Measurements from ENCODE around the gene APH1B.

GRCh38 chr15:63340878-63341277 is 63.5 kb downstream of the APH1B start:
- TF ChIP-seq MZF1 (tag by site-specific recombination; IDR thresholded peaks at IDR 0.05; ENCODE audit: borderline replicate concordance) (no peak), CTCF (tag by site-specific recombination; IDR thresholded peaks at IDR 0.05) (no peak), ZNF354C (tag by site-specific recombination; IDR thresholded peaks at IDR 0.05; ENCODE audit: borderline replicate concordance, low read depth) (no peak), PRDM4 (tag by site-specific recombination; IDR thresholded peaks at IDR 0.05) (no peak), YY1 (tag by site-specific recombination; IDR thresholded peaks at IDR 0.05) (no peak), TCF7L2 (IDR thresholded peaks at IDR 0.05; ENCODE audit: borderline replicate concordance, low read depth, low read length) (no peak), ZNF776 (tag by site-specific recombination; IDR thresholded peaks at IDR 0.05; ENCODE audit: borderline replicate concordance) (no peak), ZNF777 (tag by site-specific recombination; IDR thresholded peaks at IDR 0.05; ENCODE audit: borderline replicate concordance) (no peak), ZBTB26 (tag by site-specific recombination; optimal IDR thresholded peaks at IDR 0.05) (no peak)
